Measurements from ENCODE around the gene YY1. TPM values are rescaled to one million over a fixed set of nuclear protein-coding genes. Genes with fewer than 3 reads are reported as not detected.

YY1 gene
- total and polyA plus RNA-seq, 9 of the 15 experiments (the other 6 are each of a cell fraction or from before 2014, with no cell fraction given): 20.8 to 74.2 (median 46.7) TPM

DNA sequence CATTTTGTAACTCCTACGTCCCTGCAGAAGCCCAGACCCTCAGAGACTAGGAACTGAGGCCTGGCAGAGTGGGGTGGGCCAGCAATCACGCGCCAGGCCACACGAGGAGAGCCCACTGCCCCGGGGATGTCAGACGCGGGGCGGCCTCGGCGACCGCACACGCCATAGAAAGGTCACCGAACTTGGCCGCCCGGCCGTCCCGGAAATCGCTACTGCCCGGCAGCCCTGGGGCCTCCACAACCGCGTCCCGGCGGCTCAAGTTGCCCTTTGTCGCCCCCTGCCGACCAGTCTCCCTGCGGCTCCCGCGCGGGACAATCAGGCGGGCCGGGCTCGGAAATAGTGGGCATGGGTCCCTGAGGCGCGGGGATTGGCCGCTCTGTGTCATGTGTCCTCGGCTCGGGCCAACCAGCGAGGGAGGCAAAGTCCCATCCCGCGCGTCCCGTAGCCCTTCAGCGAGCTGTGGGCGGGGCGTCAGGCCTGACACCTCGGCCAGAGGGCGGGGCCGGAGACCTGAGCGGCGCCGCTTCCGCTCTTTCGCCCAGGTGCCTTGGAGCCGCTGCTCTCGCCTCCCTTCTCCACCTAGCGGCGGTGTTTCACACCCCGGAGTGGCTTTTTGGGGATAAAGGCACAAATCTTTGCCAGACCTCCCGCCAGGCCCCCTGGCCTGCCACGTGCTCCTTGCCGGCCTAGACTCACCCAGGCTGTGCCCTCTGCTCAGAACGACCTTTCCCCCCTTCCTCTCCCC lies 46.1 kb upstream of the YY1 start (continued):
- TF ChIP-seq RAD21 (CRISPR knock-in tag; conservative IDR thresholded peaks at IDR 0.05 in 1 of 2, IDR thresholded peaks at IDR 0.05 in 1 of 2): peak; percentile 85 to 90
- TF ChIP-seq MEIS2 (IDR thresholded peaks at IDR 0.05; ENCODE audit: partially characterized antibody): peak; percentile 66
- TF ChIP-seq ZNF121 (CRISPR knock-in tag; conservative IDR thresholded peaks at IDR 0.05): no peak
- TF ChIP-seq ZNF224 (CRISPR knock-in tag; IDR thresholded peaks at IDR 0.05): no peak
- TF ChIP-seq MCM3 (IDR thresholded peaks at IDR 0.05): no peak
- no peak for TF ChIP-seq ZNF23 (CRISPR knock-in tag; IDR thresholded peaks at IDR 0.05)
- peak; percentile 78 for TF ChIP-seq ESRRA (IDR thresholded peaks at IDR 0.05; ENCODE audit: borderline replicate concordance, low read depth)
- TF ChIP-seq, protein P1, sequence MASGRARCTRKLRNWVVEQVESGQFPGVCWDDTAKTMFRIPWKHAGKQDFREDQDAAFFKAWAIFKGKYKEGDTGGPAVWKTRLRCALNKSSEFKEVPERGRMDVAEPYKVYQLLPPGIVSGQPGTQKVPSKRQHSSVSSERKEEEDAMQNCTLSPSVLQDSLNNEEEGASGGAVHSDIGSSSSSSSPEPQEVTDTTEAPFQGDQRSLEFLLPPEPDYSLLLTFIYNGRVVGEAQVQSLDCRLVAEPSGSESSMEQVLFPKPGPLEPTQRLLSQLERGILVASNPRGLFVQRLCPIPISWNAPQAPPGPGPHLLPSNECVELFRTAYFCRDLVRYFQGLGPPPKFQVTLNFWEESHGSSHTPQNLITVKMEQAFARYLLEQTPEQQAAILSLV (tag; IDR thresholded peaks at IDR 0.05): no peak
- no peak for TF ChIP-seq HSF4 (CRISPR knock-in tag; IDR thresholded peaks at IDR 0.05; ENCODE audit: borderline replicate concordance)
- TF ChIP-seq, protein P2, sequence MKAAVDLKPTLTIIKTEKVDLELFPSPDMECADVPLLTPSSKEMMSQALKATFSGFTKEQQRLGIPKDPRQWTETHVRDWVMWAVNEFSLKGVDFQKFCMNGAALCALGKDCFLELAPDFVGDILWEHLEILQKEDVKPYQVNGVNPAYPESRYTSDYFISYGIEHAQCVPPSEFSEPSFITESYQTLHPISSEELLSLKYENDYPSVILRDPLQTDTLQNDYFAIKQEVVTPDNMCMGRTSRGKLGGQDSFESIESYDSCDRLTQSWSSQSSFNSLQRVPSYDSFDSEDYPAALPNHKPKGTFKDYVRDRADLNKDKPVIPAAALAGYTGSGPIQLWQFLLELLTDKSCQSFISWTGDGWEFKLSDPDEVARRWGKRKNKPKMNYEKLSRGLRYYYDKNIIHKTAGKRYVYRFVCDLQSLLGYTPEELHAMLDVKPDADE (conservative IDR thresholded peaks at IDR 0.05; ENCODE audit: control insufficient read depth, low read depth, low read length): peak; percentile 61; the same call in 1 of the 2 replicates
- TF ChIP-seq SMARCA4 (IDR thresholded peaks at IDR 0.05): peak; percentile 70
- TF ChIP-seq, protein P3, sequence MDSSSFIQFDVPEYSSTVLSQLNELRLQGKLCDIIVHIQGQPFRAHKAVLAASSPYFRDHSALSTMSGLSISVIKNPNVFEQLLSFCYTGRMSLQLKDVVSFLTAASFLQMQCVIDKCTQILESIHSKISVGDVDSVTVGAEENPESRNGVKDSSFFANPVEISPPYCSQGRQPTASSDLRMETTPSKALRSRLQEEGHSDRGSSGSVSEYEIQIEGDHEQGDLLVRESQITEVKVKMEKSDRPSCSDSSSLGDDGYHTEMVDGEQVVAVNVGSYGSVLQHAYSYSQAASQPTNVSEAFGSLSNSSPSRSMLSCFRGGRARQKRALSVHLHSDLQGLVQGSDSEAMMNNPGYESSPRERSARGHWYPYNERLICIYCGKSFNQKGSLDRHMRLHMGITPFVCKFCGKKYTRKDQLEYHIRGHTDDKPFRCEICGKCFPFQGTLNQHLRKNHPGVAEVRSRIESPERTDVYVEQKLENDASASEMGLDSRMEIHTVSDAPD (CRISPR knock-in tag; IDR thresholded peaks at IDR 0.05): no peak
- no peak; the same call in 1 of the 2 replicates for TF ChIP-seq STAG1 (CRISPR knock-in tag; IDR thresholded peaks at IDR 0.05; ENCODE audit: borderline replicate concordance)
- TF ChIP-seq TEAD1 (CRISPR knock-in tag; IDR thresholded peaks at IDR 0.05): 0 out of 4 replicates have a peak, but pooled peaks of 1 of the 2 experiments have one; percentile 14
- peak; percentile 77 for TF ChIP-seq CXXC5 (CRISPR knock-in tag; IDR thresholded peaks at IDR 0.05)
- peak; percentile 66 for TF ChIP-seq SOX6 (IDR thresholded peaks at IDR 0.05)
- no peak for TF ChIP-seq ATF1 (CRISPR knock-in tag; IDR thresholded peaks at IDR 0.05)
- peak; percentile 69 for TF ChIP-seq ATF1 (tag; IDR thresholded peaks at IDR 0.05)
- no peak for TF ChIP-seq JUNB (CRISPR knock-in tag; conservative IDR thresholded peaks at IDR 0.05)
- 0 out of 2 replicates have a peak, but pooled peaks have one; percentile 56 for TF ChIP-seq SMARCC2 (IDR thresholded peaks at IDR 0.05; ENCODE audit: low read depth)
- peak; percentile 90 for TF ChIP-seq HNRNPL (IDR thresholded peaks at IDR 0.05; ENCODE audit: low read depth, low read length)
- TF ChIP-seq TBL1XR1 (IDR thresholded peaks at IDR 0.05; ENCODE audit: low read length in 2 of 2): no peak
- TF ChIP-seq SIRT6 (IDR thresholded peaks at IDR 0.05; ENCODE audit: low read depth, low read length): no peak
- TF ChIP-seq RB1 (IDR thresholded peaks at IDR 0.05; ENCODE audit: low read depth): peak; percentile 96
- TF ChIP-seq, protein P4, sequence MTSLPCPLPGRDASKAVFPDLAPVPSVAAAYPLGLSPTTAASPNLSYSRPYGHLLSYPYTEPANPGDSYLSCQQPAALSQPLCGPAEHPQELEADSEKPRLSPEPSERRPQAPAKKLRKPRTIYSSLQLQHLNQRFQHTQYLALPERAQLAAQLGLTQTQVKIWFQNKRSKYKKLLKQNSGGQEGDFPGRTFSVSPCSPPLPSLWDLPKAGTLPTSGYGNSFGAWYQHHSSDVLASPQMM (CRISPR knock-in tag; IDR thresholded peaks at IDR 0.05): no peak
- peak; percentile 84 for TF ChIP-seq CCNT2 (IDR thresholded peaks at IDR 0.05; ENCODE audit: borderline replicate concordance, extremely low read depth, insufficient read length, low read depth, low read length)
- no peak for TF ChIP-seq RUNX1 (IDR thresholded peaks at IDR 0.05; ENCODE audit: low read depth)
